Sigmoid colon (tissue), 4 donors: ENCODE data around the gene PPOX.

Experiments used
- POLR2A ChIP-seq, 2 donors: fragments of 450-650 bp; IDR thresholded peaks; one replicate each; pipeline ENCODE4 v1.6.1; 2016; ENCODE audit warnings: antibody characterized with exemption in 2 of 2, mild to moderate bottlenecking in 2 of 2, moderate library complexity in 2 of 2
- POLR2AphosphoS5 ChIP-seq, 4 donors: sonication (generic); formaldehyde crosslinking; IDR thresholded peaks; one replicate each; pipeline ENCODE4 v1.6.1; 2017; ENCODE audit warnings: antibody characterized with exemption in 4 of 4
- TF ChIP-seq, protein P1 (sequence below), 4 experiments: fragments of 450-650 bp in 3 of 4; fragments of 200-600 bp in 1 of 4; IDR thresholded peaks; one replicate each; pipeline ENCODE4 v1.5.1; 2016 to 2019; ENCODE audit warnings: antibody characterized with exemption in 4 of 4, mild to moderate bottlenecking in 3 of 4, moderate library complexity in 2 of 4

DNA sequence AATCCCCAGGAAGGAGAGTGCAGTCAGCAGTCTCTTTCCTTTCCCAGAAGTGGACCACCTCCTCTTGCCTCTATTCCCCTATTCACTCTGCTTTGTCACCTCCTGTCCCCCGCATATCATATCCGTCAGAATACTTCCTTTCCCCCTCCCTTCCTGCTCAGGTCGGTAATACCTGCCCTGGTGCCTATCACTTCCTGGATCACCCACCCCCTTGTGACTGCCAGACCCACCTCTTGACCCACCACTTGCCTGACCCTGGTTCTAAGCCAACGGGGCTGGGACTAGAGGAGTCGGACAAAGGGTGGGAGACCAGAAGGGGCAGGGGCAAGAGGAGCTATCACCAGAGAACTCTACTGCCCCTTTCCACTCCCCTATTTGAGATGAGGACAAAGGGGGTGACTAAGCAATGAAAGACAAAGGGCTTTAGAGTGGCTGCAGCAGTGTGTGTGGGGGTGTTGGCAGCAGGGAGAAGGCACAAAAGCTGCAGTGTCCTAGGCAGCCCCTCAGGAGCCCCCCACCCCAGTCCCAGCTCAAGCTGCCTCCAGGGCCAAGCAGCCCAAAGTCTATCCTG is 34.3 kb downstream of the PPOX start:
- TF ChIP-seq POLR2AphosphoS5 (IDR thresholded peaks at IDR 0.05) (no peak), POLR2A (IDR thresholded peaks at IDR 0.05) (no peak)
- TF ChIP-seq, protein P1, sequence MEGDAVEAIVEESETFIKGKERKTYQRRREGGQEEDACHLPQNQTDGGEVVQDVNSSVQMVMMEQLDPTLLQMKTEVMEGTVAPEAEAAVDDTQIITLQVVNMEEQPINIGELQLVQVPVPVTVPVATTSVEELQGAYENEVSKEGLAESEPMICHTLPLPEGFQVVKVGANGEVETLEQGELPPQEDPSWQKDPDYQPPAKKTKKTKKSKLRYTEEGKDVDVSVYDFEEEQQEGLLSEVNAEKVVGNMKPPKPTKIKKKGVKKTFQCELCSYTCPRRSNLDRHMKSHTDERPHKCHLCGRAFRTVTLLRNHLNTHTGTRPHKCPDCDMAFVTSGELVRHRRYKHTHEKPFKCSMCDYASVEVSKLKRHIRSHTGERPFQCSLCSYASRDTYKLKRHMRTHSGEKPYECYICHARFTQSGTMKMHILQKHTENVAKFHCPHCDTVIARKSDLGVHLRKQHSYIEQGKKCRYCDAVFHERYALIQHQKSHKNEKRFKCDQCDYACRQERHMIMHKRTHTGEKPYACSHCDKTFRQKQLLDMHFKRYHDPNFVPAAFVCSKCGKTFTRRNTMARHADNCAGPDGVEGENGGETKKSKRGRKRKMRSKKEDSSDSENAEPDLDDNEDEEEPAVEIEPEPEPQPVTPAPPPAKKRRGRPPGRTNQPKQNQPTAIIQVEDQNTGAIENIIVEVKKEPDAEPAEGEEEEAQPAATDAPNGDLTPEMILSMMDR (IDR thresholded peaks at IDR 0.05), result no peak
